HEK293 (cell line): Measurements from ENCODE around the gene KRT20.

Source experiments
- BCL11B ChIP-seq: fragments of 450-650 bp; formaldehyde crosslinking; IDR thresholded peaks from 2 replicates; pipeline ENCODE4 v1.5.1; 2016; ENCODE audit warnings: low read depth, missing biosample characterization, missing genetic modification characterization
- CTCF ChIP-seq: fragments of 450-650 bp; formaldehyde crosslinking; IDR thresholded peaks from 2 replicates; pipeline ENCODE4 v1.5.1; 2016; ENCODE audit warnings: missing biosample characterization, missing genetic modification characterization
- KLF1 ChIP-seq: fragments of 450-650 bp; formaldehyde crosslinking; IDR thresholded peaks from 2 replicates; pipeline ENCODE4 v1.5.1; 2016; ENCODE audit warnings: missing biosample characterization, missing genetic modification characterization
- PBX3 ChIP-seq: sonication (generic); formaldehyde crosslinking; IDR thresholded peaks from 2 replicates; pipeline ENCODE4 v1.8.1; 2022; ENCODE audit warnings: mild to moderate bottlenecking, moderate library complexity, missing genetic modification reagents
- ZBTB8A ChIP-seq: fragments of 450-650 bp; formaldehyde crosslinking; IDR thresholded peaks from 2 replicates; pipeline ENCODE4 v1.5.1; 2016; ENCODE audit warnings: missing biosample characterization, missing genetic modification characterization
- ZNF174 ChIP-seq: fragments of 450-650 bp; formaldehyde crosslinking; IDR thresholded peaks from 2 replicates; pipeline ENCODE4 v1.5.0; 2017; ENCODE audit warnings: missing biosample characterization, mild to moderate bottlenecking, missing genetic modification characterization
- ZNF311 ChIP-seq: fragments of 450-650 bp; formaldehyde crosslinking; IDR thresholded peaks from 2 replicates; pipeline ENCODE4 v1.5.1; 2017; ENCODE audit warnings: missing biosample characterization, missing genetic modification characterization, borderline replicate concordance
- ZNF398 ChIP-seq: fragments of 450-650 bp; formaldehyde crosslinking; IDR thresholded peaks from 2 replicates; pipeline ENCODE4 v1.5.1; 2017; ENCODE audit warnings: missing biosample characterization, missing genetic modification characterization
- ZNF473 ChIP-seq: fragments of 450-650 bp; formaldehyde crosslinking; IDR thresholded peaks from 2 replicates; pipeline ENCODE4 v1.5.1; 2017; ENCODE audit warnings: missing biosample characterization, missing genetic modification characterization
- ZNF580 ChIP-seq: fragments of 450-650 bp; formaldehyde crosslinking; IDR thresholded peaks from 2 replicates; pipeline ENCODE4 v1.5.1; 2016; ENCODE audit warnings: missing biosample characterization, missing genetic modification characterization

GRCh38 chr17:40926341-40926740, 41.3 kb upstream of the KRT20 start:
- TF ChIP-seq CTCF (tag by site-specific recombination), result no peak
- no peak for TF ChIP-seq BCL11B (tag by site-specific recombination)
- no peak for TF ChIP-seq KLF1 (tag by site-specific recombination)
- no peak for TF ChIP-seq ZNF580 (tag by site-specific recombination)
- no peak for TF ChIP-seq ZNF398 (tag by site-specific recombination)
- no peak for TF ChIP-seq ZNF174 (tag by site-specific recombination)
- TF ChIP-seq PBX3 (CRISPR knock-in tag), result no peak
- no peak for TF ChIP-seq ZNF311 (tag by site-specific recombination)
- no peak for TF ChIP-seq ZBTB8A (tag by site-specific recombination)
- TF ChIP-seq ZNF473, result no peak
